Raji (cell line): ENCODE results near the gene FARP1.

Experiments
- POLR2A ChIP-seq: IDR thresholded peaks from 2 replicates; pipeline ENCODE4 v1.6.1; 2011; ENCODE audit warnings: low read depth, low read length, control low read depth; ENCODE audit not compliant: insufficient read depth

The FARP1 gene

DNA sequence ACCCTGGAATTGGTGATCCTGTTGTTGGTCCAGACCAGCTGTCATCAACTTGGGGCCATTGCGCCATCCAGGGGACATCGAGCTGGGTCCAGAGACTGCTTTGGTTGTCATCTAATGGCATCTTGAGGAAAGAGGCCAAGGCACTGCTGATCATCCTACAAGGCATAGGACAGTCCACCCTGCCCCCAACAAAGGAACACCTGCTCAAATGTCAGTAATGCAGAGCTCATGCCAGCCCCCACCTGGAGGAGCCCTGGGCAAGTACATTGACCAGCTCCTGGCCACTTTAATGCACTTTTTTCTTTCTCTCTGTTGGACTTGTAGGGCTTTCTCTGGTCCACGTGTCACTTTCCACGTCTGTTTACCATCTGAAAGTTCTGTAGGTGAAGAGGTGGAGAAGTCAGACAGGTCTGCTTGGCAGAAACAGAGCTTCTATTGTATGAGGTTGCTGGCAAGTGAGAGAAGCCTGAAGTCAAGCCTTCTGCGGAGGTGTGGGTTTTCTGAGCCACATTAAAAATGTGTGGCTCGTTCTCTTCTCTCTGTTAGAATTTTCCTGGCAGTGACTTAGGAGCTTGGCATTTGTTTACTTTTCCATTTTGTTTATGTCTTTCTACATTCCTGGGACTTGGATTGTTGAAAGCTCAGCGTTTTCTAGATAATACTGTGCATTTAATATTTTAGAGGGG is 158.2 kb downstream of the FARP1 start:
- no peak for TF ChIP-seq POLR2A

DNA sequence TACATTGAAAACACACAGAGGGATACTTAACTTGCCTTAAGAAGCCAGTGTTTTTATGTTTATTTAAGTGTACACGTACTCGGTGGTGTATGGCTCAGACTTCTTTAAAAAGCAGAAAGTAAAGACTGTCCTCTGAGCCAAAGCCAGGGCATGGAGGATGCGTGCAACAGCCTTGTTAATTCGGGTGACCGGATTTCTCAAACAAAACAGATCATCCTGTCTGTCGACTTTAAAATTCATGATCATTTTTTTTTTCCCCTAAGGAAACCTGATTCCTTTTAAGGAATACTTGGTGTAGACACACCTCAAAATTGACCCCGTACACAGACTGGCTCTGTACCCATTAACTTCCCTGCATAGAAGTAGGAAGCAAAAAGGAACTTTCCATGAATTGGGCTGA is 158.8 kb downstream of the FARP1 start:
- no peak for TF ChIP-seq POLR2A

DNA sequence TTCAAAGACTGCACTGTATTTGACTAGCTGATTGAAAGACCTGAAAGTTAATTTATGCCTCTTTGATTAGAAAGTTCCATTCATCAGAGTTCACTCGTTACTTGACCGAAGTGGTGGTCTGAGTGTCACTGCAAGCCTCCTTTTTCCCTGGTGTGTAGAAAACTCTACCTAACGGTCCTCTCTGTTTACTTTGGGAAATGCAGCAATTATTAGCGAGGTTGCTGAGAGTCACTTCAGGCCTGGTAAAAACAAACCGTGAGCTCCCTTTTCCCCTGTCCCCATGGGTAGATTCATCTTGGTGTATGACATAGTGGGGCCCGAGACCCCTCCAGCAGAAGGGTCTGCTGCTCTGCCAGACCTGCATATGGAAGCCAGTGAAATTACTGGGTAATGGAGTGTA is 161.0 kb downstream of the FARP1 start:
- no peak for TF ChIP-seq POLR2A

DNA sequence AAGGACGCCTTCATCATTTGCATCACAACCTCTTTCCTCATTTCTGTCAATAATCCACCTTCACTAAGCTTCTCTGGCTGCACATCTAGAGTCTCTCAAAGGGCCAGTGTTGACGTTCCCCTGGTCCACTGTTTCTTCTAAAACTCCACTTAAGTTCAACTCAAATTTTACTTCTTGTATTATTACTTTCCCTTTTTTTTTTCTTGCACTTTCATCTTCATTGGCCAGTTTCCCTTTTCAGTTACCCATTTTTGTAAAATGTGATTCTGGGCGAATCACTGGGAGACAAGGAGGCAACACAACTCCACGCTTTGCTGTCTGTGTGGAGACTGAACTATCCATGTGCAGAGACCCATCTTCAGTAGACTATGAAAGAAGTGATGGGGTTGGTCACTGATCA is 162.8 kb downstream of the FARP1 start:
- no peak for TF ChIP-seq POLR2A

DNA sequence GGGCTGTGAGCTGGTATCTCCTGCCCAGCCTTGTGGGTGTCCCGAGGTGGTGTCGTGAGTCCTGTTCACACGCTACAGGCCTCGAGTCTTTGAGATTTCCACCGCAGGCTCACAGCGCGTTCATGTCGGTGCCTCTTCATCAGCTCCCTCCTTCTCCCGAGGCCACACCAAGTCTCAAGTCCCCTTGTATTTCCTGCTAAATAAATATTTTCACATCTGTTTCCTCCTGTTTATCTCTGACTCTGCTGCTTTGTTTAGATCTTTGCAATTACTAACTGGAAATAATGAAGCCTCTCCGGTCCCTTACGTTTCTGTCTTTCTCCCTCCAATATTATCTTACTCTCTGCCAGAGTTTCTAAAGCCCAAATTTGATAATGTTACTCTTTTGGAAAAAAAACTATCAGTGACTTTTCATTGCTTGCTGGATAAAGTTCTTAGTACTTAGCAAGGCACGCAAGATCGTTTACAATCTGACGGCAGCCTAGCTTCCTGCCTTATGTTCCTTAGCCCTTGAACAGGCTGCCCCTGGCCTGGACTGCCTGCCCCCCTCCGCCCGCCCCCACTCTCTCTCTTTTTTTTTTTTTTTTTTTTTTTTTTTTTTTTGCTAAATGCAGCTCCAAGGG is 164.7 kb downstream of the FARP1 start:
- no peak for TF ChIP-seq POLR2A

DNA sequence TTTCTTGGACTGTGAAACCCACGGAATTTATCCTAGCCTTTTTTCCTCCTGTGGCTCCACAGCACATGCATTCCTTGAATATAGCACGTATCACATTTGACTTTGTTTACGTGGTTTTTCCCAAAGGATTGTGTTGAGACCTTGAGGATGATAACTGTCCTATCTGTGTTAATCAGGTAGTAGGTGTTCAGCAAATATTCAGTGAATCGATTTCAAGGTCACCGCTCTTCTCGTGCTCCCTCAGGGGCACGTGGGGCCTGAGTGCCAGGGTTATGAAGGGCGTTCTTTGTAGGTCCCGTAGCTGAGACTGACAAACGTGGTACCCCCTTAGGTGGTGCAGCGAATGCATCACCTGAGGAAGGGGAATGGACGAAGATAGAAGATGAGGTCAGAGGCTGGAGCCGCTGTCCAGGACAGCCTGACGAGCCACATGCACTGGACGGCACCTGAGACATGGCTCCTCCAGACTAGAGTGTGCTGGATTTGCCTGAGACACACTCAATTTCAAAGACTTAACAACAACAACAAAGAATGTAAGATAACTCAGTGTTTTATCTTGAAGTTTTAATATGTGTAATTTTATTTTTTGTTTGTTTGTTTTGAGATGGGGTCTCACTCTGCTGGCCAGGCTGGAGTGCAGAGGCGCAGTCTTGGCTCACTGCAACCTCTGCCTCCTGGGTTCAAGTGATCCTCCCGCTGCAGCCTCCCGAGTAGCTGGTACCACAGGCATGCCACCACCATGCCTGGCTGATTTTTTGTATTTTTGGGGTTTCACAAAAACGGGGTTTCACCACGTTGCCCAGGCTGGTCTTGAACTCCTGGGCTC is 165.4 kb downstream of the FARP1 start:
- no peak for TF ChIP-seq POLR2A

DNA sequence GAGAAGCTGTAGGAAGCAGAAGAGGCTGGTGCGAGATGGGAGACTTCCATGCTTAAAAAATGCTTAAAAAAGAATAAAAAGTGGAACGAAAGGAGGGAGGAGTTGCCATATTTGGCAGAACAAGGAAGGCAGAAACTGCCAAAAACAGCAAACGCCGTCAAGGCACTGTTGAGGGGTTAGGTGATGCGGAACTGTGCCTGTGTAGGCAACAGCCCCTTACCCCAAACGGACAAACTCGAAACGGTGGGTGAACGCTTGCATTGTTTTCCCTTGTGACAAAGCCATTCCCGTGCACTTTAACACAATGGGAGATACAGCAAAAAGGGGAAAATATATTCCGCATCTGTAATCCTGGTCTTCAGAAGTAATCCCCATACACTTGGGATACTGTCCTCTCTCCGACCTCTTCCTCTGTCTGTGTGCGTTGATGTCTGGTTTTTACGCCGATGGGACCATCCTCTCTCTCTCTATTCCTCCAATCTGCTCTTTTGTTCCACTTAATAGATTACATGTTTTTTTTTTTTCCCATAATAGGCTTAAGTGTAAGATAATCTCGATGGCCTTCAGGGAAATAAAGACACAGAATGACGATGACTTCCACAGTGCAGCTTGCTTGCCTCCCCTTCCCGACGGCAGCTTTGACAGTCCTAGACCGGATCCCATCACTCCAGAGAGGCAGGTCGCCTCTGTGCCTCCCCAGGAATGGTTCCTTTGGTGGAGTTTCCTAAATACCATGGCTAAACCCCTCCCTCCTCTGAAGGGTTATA is 166.9 kb downstream of the FARP1 start:
- no peak for TF ChIP-seq POLR2A

DNA sequence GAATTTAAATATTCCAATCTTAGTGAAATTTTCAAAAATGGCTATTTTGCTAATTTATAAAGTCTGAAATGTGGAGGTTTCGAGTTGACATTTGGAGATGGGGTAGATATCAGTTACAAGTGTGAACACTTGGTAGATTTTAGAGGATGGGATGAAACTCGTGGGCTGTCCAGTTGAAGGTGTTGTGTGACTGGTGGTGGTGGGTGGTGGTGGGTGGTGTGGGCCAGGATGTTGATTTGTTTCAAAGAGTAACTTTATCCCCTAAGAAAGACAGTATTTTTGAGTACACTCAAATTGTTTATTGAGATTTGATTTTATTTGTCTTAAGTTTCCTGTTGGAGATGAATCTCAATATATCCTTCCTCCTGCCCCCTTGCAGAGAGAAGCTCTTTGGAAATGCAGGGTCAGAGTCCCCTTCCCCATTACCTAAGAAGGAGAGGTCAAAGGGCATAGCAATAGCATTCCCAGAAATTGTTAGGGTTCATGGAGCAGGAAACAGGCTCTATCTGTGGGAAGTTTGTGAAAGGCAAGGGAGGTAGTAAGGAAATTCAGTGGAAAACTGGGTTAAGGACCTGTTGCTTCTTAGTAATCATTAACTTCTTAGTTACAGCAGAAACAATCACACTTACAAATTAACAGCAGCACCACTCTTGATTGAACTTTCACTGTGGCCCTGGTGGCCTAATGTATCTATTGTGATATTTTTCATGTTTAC is 167.7 kb downstream of the FARP1 start:
- no peak for TF ChIP-seq POLR2A

DNA sequence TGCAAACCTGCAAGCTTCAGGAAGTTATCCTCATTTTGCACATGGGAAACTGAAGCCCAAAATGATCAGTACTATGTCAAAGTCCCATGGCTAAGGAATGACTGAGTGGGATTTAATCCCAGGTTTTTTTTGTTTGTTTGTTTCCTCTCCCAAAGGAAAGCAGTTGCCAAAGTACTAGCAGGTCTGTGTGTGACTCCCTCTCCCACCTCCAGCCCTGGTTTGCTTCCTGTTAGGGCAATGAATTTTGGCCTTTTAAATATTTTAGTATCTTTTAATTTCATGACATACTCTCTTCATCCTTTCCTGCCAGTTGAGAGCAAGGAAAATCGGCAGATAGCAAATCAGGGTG is 168.3 kb downstream of the FARP1 start:
- TF ChIP-seq POLR2A = no peak

DNA sequence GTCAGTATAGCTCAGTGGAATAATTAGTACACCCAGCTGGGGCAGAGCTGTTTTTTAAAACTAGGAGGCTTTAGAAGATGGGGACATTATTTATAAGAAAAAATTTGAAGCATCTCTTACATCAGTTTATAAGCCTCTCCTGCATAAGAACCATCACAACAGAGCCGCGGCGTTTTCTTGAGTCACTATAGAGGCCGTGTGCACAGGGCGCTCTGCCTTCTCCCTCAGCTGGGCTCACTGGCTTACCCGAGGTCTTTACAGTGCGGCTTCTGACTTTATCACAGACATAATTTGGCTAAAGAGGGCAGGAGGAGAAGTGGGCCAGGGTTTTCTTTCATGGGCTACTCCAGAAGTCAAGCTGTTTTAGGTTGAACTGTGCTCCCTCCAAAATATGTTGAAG is 169.7 kb downstream of the FARP1 start:
- TF ChIP-seq POLR2A = no peak

DNA sequence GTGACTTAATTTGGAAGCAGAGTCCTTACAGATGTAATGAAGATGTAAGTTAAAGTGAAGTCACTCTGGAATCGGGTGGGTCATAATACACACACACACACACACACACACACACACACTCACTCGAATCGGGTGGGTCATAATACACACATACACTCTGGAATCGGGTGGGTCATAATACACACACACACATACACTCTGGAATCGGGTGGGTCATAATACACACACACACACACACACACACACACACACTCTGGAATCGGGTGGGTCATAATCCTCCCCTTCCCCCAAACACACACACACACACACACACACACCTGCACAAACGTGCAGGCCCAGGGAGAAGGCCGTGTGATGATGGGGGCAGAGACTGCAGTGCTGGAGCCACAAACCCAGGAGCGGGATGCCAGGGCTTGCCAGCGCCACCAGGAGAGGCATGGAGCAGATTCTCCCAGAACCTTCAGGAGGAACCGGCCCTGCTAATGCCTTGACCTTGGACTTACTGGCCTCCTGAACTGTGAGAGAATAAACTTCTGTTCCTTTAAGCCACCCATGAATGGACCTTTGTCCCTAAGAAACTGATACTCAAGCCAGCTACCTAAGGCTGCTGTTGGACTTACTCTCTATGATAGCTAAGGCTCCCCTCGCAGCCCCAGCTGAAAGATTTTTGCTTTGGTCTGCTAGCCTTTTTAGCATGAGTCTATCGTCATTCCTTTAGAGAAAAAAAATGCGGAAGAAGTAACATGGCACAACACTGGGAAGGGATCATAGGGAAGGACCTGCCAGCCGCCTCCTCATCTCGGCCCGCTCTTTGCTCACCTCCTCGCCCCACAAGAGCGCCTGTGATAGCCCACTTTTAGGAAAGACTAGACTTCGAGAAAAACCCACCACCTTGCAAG is 170.4 kb downstream of the FARP1 start:
- TF ChIP-seq POLR2A = no peak

DNA sequence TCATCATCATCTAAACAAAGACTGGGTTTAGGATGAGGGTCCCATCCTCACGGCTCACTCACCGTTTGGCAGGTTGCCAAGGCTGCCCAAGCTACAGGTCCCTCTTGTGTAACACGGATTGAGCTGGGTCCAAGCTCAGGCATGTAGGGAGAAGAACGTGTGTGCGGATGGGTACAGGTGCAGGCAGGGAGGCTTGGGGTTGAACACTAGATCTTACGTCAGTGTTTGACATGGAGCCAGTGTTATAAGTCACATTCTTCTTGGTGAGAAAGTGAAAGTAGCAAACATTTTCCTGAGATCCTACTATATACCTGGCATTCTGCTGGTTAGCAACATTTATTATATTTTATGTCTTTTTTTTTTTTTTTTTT is 171.0 kb downstream of the FARP1 start:
- TF ChIP-seq POLR2A = no peak

DNA sequence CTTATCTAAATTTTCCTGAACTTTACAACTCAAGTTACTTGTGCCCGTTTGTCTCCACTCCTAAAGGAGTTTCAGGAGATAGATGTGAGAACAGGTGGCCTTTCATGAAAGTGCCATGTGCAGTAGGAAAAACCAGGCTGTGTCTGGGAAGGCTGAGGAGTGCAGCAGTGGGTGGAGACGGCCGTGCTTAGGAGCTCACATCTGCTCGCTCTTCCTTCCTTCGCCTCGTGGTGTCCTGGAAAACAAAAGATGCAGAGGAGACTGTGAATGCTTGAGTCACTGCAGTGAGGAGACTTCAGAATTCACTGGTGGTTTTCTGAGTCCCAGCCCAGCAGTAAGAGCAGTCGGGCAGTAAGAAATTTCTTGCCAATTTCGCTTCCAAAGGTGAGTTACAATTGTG is 172.6 kb downstream of the FARP1 start:
- no peak for TF ChIP-seq POLR2A

DNA sequence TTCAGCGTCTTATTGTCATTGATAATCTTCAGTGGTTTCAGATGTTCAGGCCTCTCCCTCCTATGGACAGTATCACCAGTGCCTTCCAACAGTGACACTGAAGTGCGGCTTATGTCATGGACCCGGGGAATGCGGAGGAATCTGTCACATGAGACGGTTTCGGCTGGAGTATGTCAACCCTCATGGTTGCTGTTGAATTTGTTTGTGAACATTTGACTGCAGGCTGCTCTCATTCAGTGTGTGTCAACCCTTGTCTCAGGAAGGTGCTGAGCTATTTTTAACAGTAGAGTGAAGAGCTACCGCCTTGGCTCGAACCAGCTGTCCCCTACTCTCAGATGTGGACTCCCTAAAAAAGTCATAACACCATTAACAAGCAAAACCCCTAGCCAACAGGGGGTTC is 173.0 kb downstream of the FARP1 start:
- no peak for TF ChIP-seq POLR2A
